ENCODE results near the gene CTDSPL. TPM values are rescaled to one million over a fixed set of nuclear protein-coding genes. Genes with fewer than 3 reads are reported as not detected.

Gene CTDSPL
- total RNA-seq, 1 experiment from 2014 or later: 16.6 TPM

GRCh38 chr3:38008971-38009580 is 147.4 kb downstream of the CTDSPL start:
- in situ Hi-C loops (cut with HindIII; ENCODE audit: low pct_unique_long_range_greater_than_20kb, low sequenced_read_pairs): no loop called here
- intact Hi-C loops (cut with micrococcal nuclease; ENCODE audit: unreplicated experiment): no loop called here
- Histone ChIP-seq H3K4me3 (ENCODE audit: low read depth in 2 of 2, low read length in 2 of 2) (no peak overlapping the region), H3K36me3 (ENCODE audit: control insufficient read depth, insufficient read depth, low read length) (no peaks in the 10 kb centered on the region), H3K9me3 (ENCODE audit: control insufficient read depth, insufficient read depth, low read depth, low read length) (no peaks in the 10 kb centered on the region), H3K27ac (ENCODE audit: low read length) (no peak overlapping the region), H3K4me1 (ENCODE audit: control insufficient read depth, insufficient read depth, low read length) (no peaks in the 10 kb centered on the region), H3K27me3 (ENCODE audit: control insufficient read depth, insufficient read depth, low read length) (no peaks in the 10 kb centered on the region)
- ChIA-PET POLR2A (no interaction called here), CTCF (no interaction called here)
- TF ChIP-seq SIN3A (IDR thresholded peaks at IDR 0.05; ENCODE audit: borderline replicate concordance, insufficient read depth, low read depth, low read length): no peak
- no peak for TF ChIP-seq TCF7L2 (IDR thresholded peaks at IDR 0.05; ENCODE audit: low read depth, low read length)
- TF ChIP-seq, protein P1, sequence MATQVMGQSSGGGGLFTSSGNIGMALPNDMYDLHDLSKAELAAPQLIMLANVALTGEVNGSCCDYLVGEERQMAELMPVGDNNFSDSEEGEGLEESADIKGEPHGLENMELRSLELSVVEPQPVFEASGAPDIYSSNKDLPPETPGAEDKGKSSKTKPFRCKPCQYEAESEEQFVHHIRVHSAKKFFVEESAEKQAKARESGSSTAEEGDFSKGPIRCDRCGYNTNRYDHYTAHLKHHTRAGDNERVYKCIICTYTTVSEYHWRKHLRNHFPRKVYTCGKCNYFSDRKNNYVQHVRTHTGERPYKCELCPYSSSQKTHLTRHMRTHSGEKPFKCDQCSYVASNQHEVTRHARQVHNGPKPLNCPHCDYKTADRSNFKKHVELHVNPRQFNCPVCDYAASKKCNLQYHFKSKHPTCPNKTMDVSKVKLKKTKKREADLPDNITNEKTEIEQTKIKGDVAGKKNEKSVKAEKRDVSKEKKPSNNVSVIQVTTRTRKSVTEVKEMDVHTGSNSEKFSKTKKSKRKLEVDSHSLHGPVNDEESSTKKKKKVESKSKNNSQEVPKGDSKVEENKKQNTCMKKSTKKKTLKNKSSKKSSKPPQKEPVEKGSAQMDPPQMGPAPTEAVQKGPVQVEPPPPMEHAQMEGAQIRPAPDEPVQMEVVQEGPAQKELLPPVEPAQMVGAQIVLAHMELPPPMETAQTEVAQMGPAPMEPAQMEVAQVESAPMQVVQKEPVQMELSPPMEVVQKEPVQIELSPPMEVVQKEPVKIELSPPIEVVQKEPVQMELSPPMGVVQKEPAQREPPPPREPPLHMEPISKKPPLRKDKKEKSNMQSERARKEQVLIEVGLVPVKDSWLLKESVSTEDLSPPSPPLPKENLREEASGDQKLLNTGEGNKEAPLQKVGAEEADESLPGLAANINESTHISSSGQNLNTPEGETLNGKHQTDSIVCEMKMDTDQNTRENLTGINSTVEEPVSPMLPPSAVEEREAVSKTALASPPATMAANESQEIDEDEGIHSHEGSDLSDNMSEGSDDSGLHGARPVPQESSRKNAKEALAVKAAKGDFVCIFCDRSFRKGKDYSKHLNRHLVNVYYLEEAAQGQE (IDR thresholded peaks at IDR 0.05; ENCODE audit: insufficient read depth in 1 of 2, low read depth in 2 of 2, low read length in 1 of 2): no peak
- TF ChIP-seq CTCF (IDR thresholded peaks at IDR 0.05): no peak
- TF ChIP-seq POLR2AphosphoS5 (IDR thresholded peaks at IDR 0.05; ENCODE audit: low read depth, low read length): no peak
- BruUV-seq (replicated peaks): no TSS peak
- no peak for DNase-seq (ENCODE audit: low read depth, low spot score)
- ATAC-seq: no peak

- H3K27ac ChIP-seq (ENCODE audit: low read length): no peak overlapping the region
- intact Hi-C loops (cut with micrococcal nuclease; ENCODE audit: unreplicated experiment) (no loop called here), in situ Hi-C loops (cut with HindIII; ENCODE audit: low pct_unique_long_range_greater_than_20kb, low sequenced_read_pairs) (no loop called here)
- H3K4me1 ChIP-seq (ENCODE audit: control insufficient read depth, insufficient read depth, low read length): no peaks in the 10 kb centered on the region
- CTCF ChIA-PET: no interaction called here
- H3K9me3 ChIP-seq (ENCODE audit: control insufficient read depth, insufficient read depth, low read depth, low read length): no peaks in the 10 kb centered on the region
- POLR2A ChIA-PET: no interaction called here
- no TSS peak for BruUV-seq (replicated peaks)
- no peak overlapping the region for H3K4me3 ChIP-seq (ENCODE audit: low read depth in 2 of 2, low read length in 2 of 2)
- H3K27me3 ChIP-seq (ENCODE audit: control insufficient read depth, insufficient read depth, low read length): no peaks in the 10 kb centered on the region
- no peaks in the 10 kb centered on the region for H3K36me3 ChIP-seq (ENCODE audit: control insufficient read depth, insufficient read depth, low read length)
- no peak for ATAC-seq
- DNase-seq (ENCODE audit: low read depth, low spot score): no peak
- TF ChIP-seq CTCF (IDR thresholded peaks at IDR 0.05): no peak
- TF ChIP-seq, protein P1 (IDR thresholded peaks at IDR 0.05; ENCODE audit: insufficient read depth in 1 of 2, low read depth in 2 of 2, low read length in 1 of 2): no peak
- no peak for TF ChIP-seq SIN3A (IDR thresholded peaks at IDR 0.05; ENCODE audit: borderline replicate concordance, insufficient read depth, low read depth, low read length)
- TF ChIP-seq POLR2AphosphoS5 (IDR thresholded peaks at IDR 0.05; ENCODE audit: low read depth, low read length): no peak
- TF ChIP-seq TCF7L2 (IDR thresholded peaks at IDR 0.05; ENCODE audit: low read depth, low read length): no peak
Observed at GRCh38 chr3:38009807-38010591, 148.3 kb downstream of the CTDSPL start.
